ENCODE data around the gene TAF7L. TPM values are rescaled to one million over a fixed set of nuclear protein-coding genes. Genes with fewer than 3 reads are reported as not detected.

Gene TAF7L
- total RNA-seq, 2 experiments from 2014 or later, result not detected

Other genes starting within 250 kb of the TAF7L start
- gene TRMT2B, start 239.2 kb downstream of the TAF7L start, total RNA-seq, result 10 to 100 TPM; 20.2 to 22.2 TPM
- gene TMEM35A, start 212.5 kb downstream of the TAF7L start, total RNA-seq, result not detected
- gene CENPI, start 193.1 kb downstream of the TAF7L start, total RNA-seq, result 10 to 100 TPM; 19.1 to 20.4 TPM
- under 1 TPM; 0.41 to 0.47 TPM for gene DRP2, start 71.5 kb downstream of the TAF7L start, total RNA-seq
- gene TIMM8A, start 57.4 kb upstream of the TAF7L start, total RNA-seq, result 10 to 100 TPM; 14.9 to 15.9 TPM
- gene BTK, start 94.9 kb upstream of the TAF7L start, total RNA-seq, result under 1 TPM; 0.38 to 0.47 TPM
- gene RPL36A, start 99.7 kb upstream of the TAF7L start, total RNA-seq, result 100 to 1,000 TPM; 446 to 500 TPM
- gene GLA, start 116.6 kb upstream of the TAF7L start, total RNA-seq, result 10 to 100 TPM; 40.7 to 45.8 TPM
- 10 to 100 TPM; 31.5 to 31.9 TPM for gene HNRNPH2, start 116.9 kb upstream of the TAF7L start, total RNA-seq
- gene ARMCX4, start 194.1 kb upstream of the TAF7L start, total RNA-seq, result 1 to 10 TPM; 5.5 to 6.1 TPM

Measured in activated naive CD4-positive, alpha-beta T cell treated with anti-CD3 and anti-CD28 coated beads for 36 hours (primary cell).